ENCODE data around the gene LCN1. TPM values are rescaled to one million over a fixed set of nuclear protein-coding genes. Genes with fewer than 3 reads are reported as not detected.

The LCN1 gene
- total and polyA plus RNA-seq, 2 donors (not counting 3 experiments of a cell fraction or from before 2014, with no cell fraction given) = not detected

GRCh38 chr9:135505406-135506187, 15.6 kb upstream of the LCN1 start:
- ChIA-PET POLR2A (no interaction called here), CTCF (interaction anchor here (1.3 to 2.5 kb wide), 2 partner anchors 25 to 91 kb away, joined by 3 to 11 read pairs; no protein-coding TSS in a partner anchor)
- Histone ChIP-seq H3K9me1 (replicated peaks; ENCODE audit: control insufficient read depth, extremely low read depth, insufficient read depth, low read length) (no peaks in the 10 kb centered on the region), H3K27me3 (ENCODE audit: control insufficient read depth in 2 of 2, insufficient read depth in 2 of 2, low read length in 2 of 2) (no peaks in the 10 kb centered on the region), H3K36me3 (ENCODE audit: control insufficient read depth in 2 of 2, extremely low read depth in 1 of 2, insufficient read depth in 2 of 2, low read length in 2 of 2) (peaks cover 2 to 28% of the 10 kb centered on the region in 2 experiments), H3K4me3 (replicated peaks in 1 of 3; ENCODE audit: insufficient read depth in 1 of 3, low read depth in 1 of 3, low read length in 3 of 3) (no peak overlapping the region), H2AFZ (ENCODE audit: low read depth, low read length) (no peak overlapping the region), H3K27ac (ENCODE audit: insufficient read depth, low read depth, low read length) (no peak overlapping the region), H3K9ac (replicated peaks; ENCODE audit: extremely low read depth, insufficient read depth, low read length) (no peak overlapping the region), H3K9me3 (replicated peaks; ENCODE audit: control insufficient read depth, insufficient read depth, low read length) (no peaks in the 10 kb centered on the region), H3K4me2 (ENCODE audit: insufficient read depth, low read length) (no peak overlapping the region), H3K4me1 (ENCODE audit: control insufficient read depth, extremely low read depth, insufficient read depth, low read length) (peaks cover 11% of the 10 kb centered on the region), H4K20me1 (replicated peaks; ENCODE audit: control insufficient read depth, extremely low read depth, insufficient read depth, low read length) (no peaks in the 10 kb centered on the region), H3K79me2 (ENCODE audit: control insufficient read depth, insufficient read depth, low read length) (peaks cover 21% of the 10 kb centered on the region)
- no TSS peak for BruUV-seq (replicated peaks)
- dilution Hi-C loops (cut with MboI; ENCODE audit: extremely low pct_ligation_motif_present, low sequenced_read_pairs) = no loop called here
- no peak for DNase-seq (ENCODE audit: low read depth, low spot score)
- TF ChIP-seq FOS (IDR thresholded peaks at IDR 0.05; ENCODE audit: borderline replicate concordance, insufficient read depth, low read length) (no peak), CTCF (IDR thresholded peaks at IDR 0.05; ENCODE audit: extremely low read depth in 1 of 2, insufficient read depth in 1 of 2, low read depth in 1 of 2, low read length in 2 of 2) (no peak), POLR2AphosphoS5 (IDR thresholded peaks at IDR 0.05; ENCODE audit: insufficient read depth, low read depth, low read length) (no peak), EZH2 (IDR thresholded peaks at IDR 0.05; ENCODE audit: borderline replicate concordance, low read depth, low read length, severe bottlenecking) (no peak), JUN (IDR thresholded peaks at IDR 0.05; ENCODE audit: borderline replicate concordance, insufficient read depth, insufficient read length, low read depth) (no peak), MYC (IDR thresholded peaks at IDR 0.05; ENCODE audit: low read depth, low read length) (no peak), GATA2 (IDR thresholded peaks at IDR 0.05; ENCODE audit: insufficient read depth, insufficient read length, low read depth, low read length) (no peak), POLR2A (IDR thresholded peaks at IDR 0.05; ENCODE audit: low read depth, low read length) (no peak), MAX (IDR thresholded peaks at IDR 0.05; ENCODE audit: insufficient read depth, insufficient read length) (no peak)
- intact Hi-C loops (cut with micrococcal nuclease) = no loop called here
- no peak for FAIRE-seq
